Activated CD4-positive, alpha-beta memory T cell treated with anti-CD3 and anti-CD28 coated beads for 36 hours (primary cell): ENCODE measurements around the gene UGT2B7. TPM values are rescaled to one million over a fixed set of nuclear protein-coding genes. Genes with fewer than 3 reads are reported as not detected.
"Not testable (repeated sequence)": the region's sequence is repeated elsewhere in the genome, so short reads cannot be mapped to it uniquely, and the experiment has no call there.

Source experiments
- CTCF ChIA-PET: fragments of 350-600 bp; sonication (Branson Sonifier 250); formaldehyde crosslinking; loops from one replicate; lab custom pipeline; 2021; ENCODE audit warnings: antibody characterized with exemption, inconsistent platforms; lab: Charles Lee
- POLR2A ChIA-PET: fragments of 350-600 bp; sonication (Branson Sonifier 250); formaldehyde crosslinking; loops from one replicate; lab custom pipeline; 2021; ENCODE audit warnings: antibody characterized with exemption; lab: Charles Lee
- DNase-seq: peaks from one replicate; pipeline ENCODE4 v3.0.0-alpha.2; 2020
- H3K27ac Mint-ChIP-seq: one replicate; pipeline ENCODE4 v1.8.0; 2021; ENCODE audit warnings: mixed read lengths
- H3K27me3 Mint-ChIP-seq: one replicate; pipeline ENCODE4 v1.8.0; 2021; ENCODE audit warnings: mixed read lengths
- H3K36me3 Mint-ChIP-seq: one replicate; pipeline ENCODE4 v1.8.0; 2021; ENCODE audit warnings: mixed read lengths
- H3K4me1 Mint-ChIP-seq: one replicate; pipeline ENCODE4 v1.8.0; 2021; ENCODE audit warnings: low read depth, mixed read lengths
- H3K4me3 Mint-ChIP-seq: one replicate; pipeline ENCODE4 v1.8.0; 2021; ENCODE audit warnings: mild to moderate bottlenecking, mixed read lengths
- H3K9me3 Mint-ChIP-seq: one replicate; pipeline ENCODE4 v1.8.0; 2021; ENCODE audit warnings: mixed read lengths
- intact Hi-C: fragments of 100-400 bp; cut with micrococcal nuclease; formaldehyde crosslinking; loops from one replicate; pipeline ENCODE4 v1.15.1; 2023
- total RNA-seq, 2 experiments: library from RNA; stranded (reverse); gene quantifications; one replicate each; pipeline ENCODE4 v1.2.3, GENCODE V29; 2021

Gene UGT2B7
- total RNA-seq, 2 experiments from 2014 or later = not detected

DNA sequence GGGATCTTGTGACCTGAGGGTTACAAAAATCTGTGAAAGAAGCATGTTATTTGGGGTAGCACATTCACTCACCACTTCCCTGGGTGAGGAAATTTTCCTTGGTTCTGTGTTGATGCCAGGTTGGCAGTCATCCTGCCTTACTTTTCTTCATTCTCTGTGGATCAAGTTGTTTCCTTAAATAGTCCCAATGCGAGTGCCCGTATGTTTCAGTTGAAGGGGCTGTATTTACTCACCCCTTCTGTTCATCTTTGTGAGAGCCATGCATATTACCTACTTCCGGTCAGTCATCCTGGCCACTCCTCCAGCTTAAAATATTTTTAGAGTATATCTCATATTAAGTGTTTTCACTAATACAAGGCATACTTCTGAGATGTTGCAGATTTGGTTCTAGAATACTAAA, 2.6 kb upstream of the UGT2B7 start:
- no peak overlapping the region for H3K4me3 Mint-ChIP-seq
- no peaks in the 10 kb centered on the region for H3K36me3 Mint-ChIP-seq
- ChIA-PET POLR2A (interaction anchor here (0.6 kb wide), 1 partner anchor 44 kb away, joined by 3 read pairs; no protein-coding TSS in a partner anchor), CTCF (no interaction called here)
- H3K27ac Mint-ChIP-seq = no peak overlapping the region
- DNase-seq = no peak
- H3K4me1 Mint-ChIP-seq = no peaks in the 10 kb centered on the region
- no peaks in the 10 kb centered on the region for H3K27me3 Mint-ChIP-seq
- intact Hi-C loops = no loop called here
- peaks cover 3% of the 10 kb centered on the region for H3K9me3 Mint-ChIP-seq

DNA sequence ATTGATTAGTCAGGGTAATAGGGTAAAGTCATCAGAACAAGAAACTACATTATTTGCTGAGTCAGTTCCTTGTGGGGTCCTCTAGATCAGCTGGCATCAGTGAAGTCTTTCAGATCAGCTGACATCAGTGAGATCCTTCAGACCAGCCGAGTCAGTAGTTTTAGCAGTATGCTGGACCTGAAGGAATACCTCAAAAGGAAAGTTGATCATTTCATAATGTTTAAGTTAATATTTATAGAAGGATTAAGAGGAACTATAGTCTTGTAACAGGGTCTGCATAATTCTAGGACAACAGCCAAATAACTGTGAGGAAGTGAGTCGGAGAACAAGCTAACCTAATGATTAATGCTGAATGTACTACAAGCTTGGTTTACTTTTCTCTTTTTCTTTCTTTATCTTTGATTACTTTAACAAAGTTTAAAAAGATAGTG, 958 bp upstream of the UGT2B7 start:
- Mint-ChIP-seq H3K27ac (no peak overlapping the region), H3K4me1 (no peaks in the 10 kb centered on the region), H3K36me3 (no peaks in the 10 kb centered on the region), H3K9me3 (no peaks in the 10 kb centered on the region), H3K27me3 (no peaks in the 10 kb centered on the region), H3K4me3 (no peak overlapping the region)
- no peak for DNase-seq
- intact Hi-C loops = no loop called here
- CTCF ChIA-PET = no interaction called here
- POLR2A ChIA-PET = no interaction called here

- no peaks in the 10 kb centered on the region for H3K36me3 Mint-ChIP-seq
- H3K27ac Mint-ChIP-seq = no peak overlapping the region
- no peak overlapping the region for H3K4me3 Mint-ChIP-seq
- intact Hi-C loops = no loop called here
- no peaks in the 10 kb centered on the region for H3K27me3 Mint-ChIP-seq
- H3K4me1 Mint-ChIP-seq = no peaks in the 10 kb centered on the region
- no peak for DNase-seq
- ChIA-PET POLR2A (no interaction called here), CTCF (no interaction called here)
- H3K9me3 Mint-ChIP-seq = no peaks in the 10 kb centered on the region
Observed at GRCh38 chr4:69096810-69097209, 536 bp downstream of the UGT2B7 start.

- no peak overlapping the region for H3K4me3 Mint-ChIP-seq
- H3K27me3 Mint-ChIP-seq = no peaks in the 10 kb centered on the region
Observed at GRCh38 chr4:69098470-69098869, 2.2 kb downstream of the UGT2B7 start.

GRCh38 chr4:69099910-69100309, 3.6 kb downstream of the UGT2B7 start:
- intact Hi-C loops = no loop called here
- Mint-ChIP-seq H3K27ac (no peak overlapping the region), H3K4me1 (no peaks in the 10 kb centered on the region), H3K9me3 (no peaks in the 10 kb centered on the region), H3K36me3 (no peaks in the 10 kb centered on the region), H3K27me3 (no peaks in the 10 kb centered on the region), H3K4me3 (no peak overlapping the region)
- CTCF ChIA-PET = interaction anchor here (0.5 kb wide), 1 partner anchor 9 kb away, joined by 3 read pairs; no protein-coding TSS in a partner anchor
- DNase-seq = no peak
- POLR2A ChIA-PET = no interaction called here

More at GRCh38 chr4:69098470-69098869, 2.2 kb downstream of the UGT2B7 start:
- DNase-seq = no peak
- Mint-ChIP-seq H3K27ac (no peak overlapping the region), H3K4me1 (no peaks in the 10 kb centered on the region), H3K36me3 (no peaks in the 10 kb centered on the region), H3K9me3 (no peaks in the 10 kb centered on the region)
- ChIA-PET CTCF (no interaction called here), POLR2A (no interaction called here)
- intact Hi-C loops = no loop called here

- DNase-seq, H3K27me3 Mint-ChIP-seq, H3K9me3 Mint-ChIP-seq, H3K36me3 Mint-ChIP-seq, CTCF ChIA-PET, H3K4me3 Mint-ChIP-seq, H3K27ac Mint-ChIP-seq, POLR2A ChIA-PET, H3K4me1 Mint-ChIP-seq, intact Hi-C loops: not testable (repeated sequence)
Observed at GRCh38 chr4:69102668-69103067, 6.4 kb downstream of the UGT2B7 start.

GRCh38 chr4:69104719-69105275, 8.5 kb downstream of the UGT2B7 start:
- no peaks in the 10 kb centered on the region for H3K27me3 Mint-ChIP-seq
- POLR2A ChIA-PET = no interaction called here
- no peaks in the 10 kb centered on the region for H3K9me3 Mint-ChIP-seq
- H3K36me3 Mint-ChIP-seq = no peaks in the 10 kb centered on the region
- H3K4me3 Mint-ChIP-seq = no peak overlapping the region
- no peak overlapping the region for H3K27ac Mint-ChIP-seq
- intact Hi-C loops = no loop called here
- CTCF ChIA-PET = no interaction called here
- no peaks in the 10 kb centered on the region for H3K4me1 Mint-ChIP-seq
- no peak for DNase-seq

DNA sequence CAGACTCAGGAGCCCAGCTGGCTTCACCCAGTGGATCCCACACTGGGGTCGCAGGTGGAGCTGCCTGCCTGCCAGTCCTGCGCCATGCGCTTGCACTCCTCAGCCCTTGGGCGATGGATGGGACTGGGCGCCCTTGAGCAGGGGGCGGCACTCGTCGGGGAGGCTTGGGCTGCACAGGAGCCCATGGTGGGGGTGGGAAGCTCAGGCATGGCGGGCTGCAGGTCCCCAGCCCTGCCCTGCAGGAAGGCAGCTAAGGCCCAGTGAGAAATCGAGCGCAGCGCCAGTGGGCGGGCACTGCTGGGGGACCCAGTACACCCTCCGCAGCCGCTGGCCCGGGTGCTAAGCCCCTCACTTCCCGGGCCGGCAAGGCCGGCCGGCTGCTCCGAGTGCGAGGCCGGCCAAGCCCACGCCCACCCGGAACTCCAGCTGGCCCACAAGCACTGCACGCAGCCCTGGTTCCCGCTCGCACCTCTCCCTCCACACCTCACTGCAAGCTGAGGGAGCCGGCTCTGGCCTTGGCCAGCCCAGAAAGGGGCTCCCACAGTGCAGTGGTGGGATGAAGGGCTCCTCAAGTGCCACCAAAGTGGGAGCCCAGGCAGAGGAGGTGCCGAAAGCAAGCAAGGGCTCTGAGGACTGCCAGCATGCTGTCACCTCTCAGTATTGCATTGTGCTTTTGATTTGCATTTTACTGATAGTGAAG, 19.0 kb downstream of the UGT2B7 start:
- intact Hi-C loops, H3K4me1 Mint-ChIP-seq, H3K4me3 Mint-ChIP-seq, CTCF ChIA-PET, POLR2A ChIA-PET, H3K9me3 Mint-ChIP-seq, H3K27me3 Mint-ChIP-seq, DNase-seq, H3K27ac Mint-ChIP-seq, H3K36me3 Mint-ChIP-seq: not testable (repeated sequence)

DNA sequence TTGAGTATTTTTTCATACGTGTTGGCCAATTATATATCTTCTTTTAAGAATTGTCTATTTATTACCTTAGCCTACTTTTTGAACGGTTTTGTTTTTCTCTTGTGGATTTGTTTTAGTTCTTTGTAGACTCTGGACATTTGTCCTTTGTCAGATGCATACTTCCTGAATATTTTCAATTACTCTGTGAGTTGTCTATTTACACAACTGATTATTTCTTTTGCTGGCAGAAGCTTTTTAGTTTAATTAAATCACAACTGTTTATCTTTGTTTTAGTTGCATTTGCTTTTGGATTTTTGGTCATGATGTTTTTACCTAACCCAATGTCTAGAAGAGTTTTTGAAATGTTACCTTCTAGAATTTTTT, 19.6 kb downstream of the UGT2B7 start:
- ChIA-PET POLR2A (no interaction called here), CTCF (no interaction called here)
- no peak overlapping the region for H3K4me3 Mint-ChIP-seq
- no peaks in the 10 kb centered on the region for H3K27me3 Mint-ChIP-seq
- intact Hi-C loops = no loop called here
- H3K36me3 Mint-ChIP-seq = no peaks in the 10 kb centered on the region
- no peaks in the 10 kb centered on the region for H3K4me1 Mint-ChIP-seq
- no peaks in the 10 kb centered on the region for H3K9me3 Mint-ChIP-seq
- H3K27ac Mint-ChIP-seq = no peak overlapping the region
- DNase-seq = no peak

DNA sequence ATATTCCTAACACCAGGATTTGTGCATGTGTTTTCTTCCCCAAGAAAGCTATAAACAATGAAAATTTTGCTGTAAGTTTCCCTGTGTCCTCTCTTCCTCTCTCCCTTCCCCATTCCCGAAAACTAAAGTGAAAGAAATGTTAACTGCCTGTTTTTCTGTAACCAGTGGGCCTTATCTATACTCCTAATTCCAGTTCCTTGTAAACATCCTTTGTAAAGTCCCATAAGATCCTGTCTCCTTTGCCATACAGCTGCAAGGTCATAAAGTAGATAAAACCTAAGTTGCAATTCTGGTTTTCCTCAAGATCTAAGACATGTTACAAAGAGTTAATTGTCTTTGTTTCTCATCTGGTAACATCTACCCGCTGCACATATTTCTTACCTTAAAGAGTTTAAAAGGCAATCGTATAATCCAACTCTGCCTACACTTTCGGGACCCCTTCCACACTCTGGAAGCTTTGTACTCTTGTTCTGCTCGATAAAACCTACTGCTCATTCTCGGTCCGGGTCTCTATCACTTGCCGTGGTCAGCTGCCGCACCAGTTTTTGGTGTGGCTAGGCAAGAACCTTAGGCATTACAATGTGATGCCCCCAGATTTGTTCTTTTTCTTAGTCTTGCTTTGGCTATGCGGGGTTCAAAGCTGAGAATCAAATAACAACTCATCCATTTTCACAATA, 20.5 kb downstream of the UGT2B7 start:
- intact Hi-C loops = no loop called here
- POLR2A ChIA-PET = no interaction called here
- CTCF ChIA-PET = no interaction called here
- Mint-ChIP-seq H3K36me3 (no peaks in the 10 kb centered on the region), H3K27me3 (no peaks in the 10 kb centered on the region), H3K9me3 (no peaks in the 10 kb centered on the region), H3K4me3 (no peak overlapping the region), H3K27ac (no peak overlapping the region), H3K4me1 (no peaks in the 10 kb centered on the region)
- no peak for DNase-seq

- ChIA-PET CTCF (no interaction called here), POLR2A (no interaction called here)
- DNase-seq = no peak
- Mint-ChIP-seq H3K27me3 (no peaks in the 10 kb centered on the region), H3K36me3 (no peaks in the 10 kb centered on the region), H3K4me1 (no peaks in the 10 kb centered on the region), H3K27ac (no peak overlapping the region), H3K4me3 (no peak overlapping the region), H3K9me3 (no peaks in the 10 kb centered on the region)
- intact Hi-C loops = no loop called here
Observed at GRCh38 chr4:69120870-69121269, 24.6 kb downstream of the UGT2B7 start.

DNA sequence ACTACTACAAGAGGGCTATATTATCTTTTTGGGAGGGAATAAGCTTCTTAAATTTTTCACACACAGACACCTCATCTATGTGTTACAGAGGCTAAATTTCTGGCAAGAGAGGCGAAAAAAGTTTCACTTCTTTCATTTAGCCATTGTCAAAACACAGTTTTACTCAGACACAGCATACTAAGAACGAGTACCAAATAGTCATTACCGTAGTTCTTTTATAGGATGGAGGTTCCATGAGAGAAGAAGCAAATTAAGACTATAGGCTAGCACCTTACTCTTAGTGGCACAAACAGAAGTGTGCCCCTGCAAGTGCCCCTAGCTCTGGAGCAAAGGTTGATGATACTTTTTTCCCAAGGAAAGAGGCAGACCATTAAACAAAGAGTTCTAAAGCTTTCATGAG, 26.2 kb downstream of the UGT2B7 start:
- Mint-ChIP-seq H3K9me3 (no peaks in the 10 kb centered on the region), H3K36me3 (no peaks in the 10 kb centered on the region), H3K27ac (no peak overlapping the region), H3K4me3 (no peak overlapping the region), H3K27me3 (no peaks in the 10 kb centered on the region), H3K4me1 (no peaks in the 10 kb centered on the region)
- DNase-seq = no peak
- POLR2A ChIA-PET = no interaction called here
- CTCF ChIA-PET = no interaction called here
- intact Hi-C loops = no loop called here

GRCh38 chr4:69124941-69125340, 28.7 kb downstream of the UGT2B7 start:
- Mint-ChIP-seq H3K27ac (no peak overlapping the region), H3K4me3 (no peak overlapping the region), H3K9me3 (no peaks in the 10 kb centered on the region), H3K4me1 (no peaks in the 10 kb centered on the region), H3K36me3 (no peaks in the 10 kb centered on the region), H3K27me3 (no peaks in the 10 kb centered on the region)
- DNase-seq = no peak
- intact Hi-C loops = no loop called here
- CTCF ChIA-PET = no interaction called here
- POLR2A ChIA-PET = no interaction called here
